ENCODE measurements around the gene DNAJB5.

The DNAJB5 gene

DNA sequence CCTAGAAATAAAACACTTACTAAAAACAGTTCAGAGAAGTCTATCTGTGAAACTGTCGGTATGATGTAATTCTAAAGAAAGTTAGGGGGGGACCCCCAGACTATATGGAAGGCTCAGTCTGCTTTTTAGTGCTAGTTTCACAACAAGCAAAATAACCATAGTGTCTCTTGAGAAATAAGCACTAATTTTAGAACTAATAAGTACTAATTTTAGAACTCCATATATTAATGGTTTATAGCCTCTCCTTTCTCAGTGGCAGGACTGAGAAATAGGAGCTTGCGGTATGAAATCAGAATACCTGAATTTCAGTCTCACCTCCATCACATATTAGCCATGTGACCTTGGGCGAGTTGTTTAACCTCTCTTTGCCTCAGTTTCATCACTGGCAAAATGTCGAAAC lies 32.9 kb upstream of the DNAJB5 start:
- H3K4me3 ChIP-seq (ENCODE audit: low read length): no peak overlapping the region
- peaks cover 9% of the 10 kb centered on the region; the same call in 1 of the 2 replicates for H3K4me1 ChIP-seq (ENCODE audit: low read length)
- no peaks in the 10 kb centered on the region for H3K36me3 ChIP-seq (replicated peaks; ENCODE audit: low read depth, low read length)
- H2AFZ ChIP-seq (ENCODE audit: low read depth, low read length): no peak overlapping the region
- no peaks in the 10 kb centered on the region for H4K20me1 ChIP-seq (ENCODE audit: insufficient read depth, low read length)
- H3K9ac ChIP-seq (ENCODE audit: low read length): no peak overlapping the region
- H3K9me3 ChIP-seq (ENCODE audit: insufficient read depth, low read length): no peaks in the 10 kb centered on the region
- H3K27ac ChIP-seq (ENCODE audit: low read length): no peak overlapping the region
- TF ChIP-seq EZH2phosphoT487 (IDR thresholded peaks at IDR 0.05; ENCODE audit: low read depth): no peak
- TF ChIP-seq, protein P1, sequence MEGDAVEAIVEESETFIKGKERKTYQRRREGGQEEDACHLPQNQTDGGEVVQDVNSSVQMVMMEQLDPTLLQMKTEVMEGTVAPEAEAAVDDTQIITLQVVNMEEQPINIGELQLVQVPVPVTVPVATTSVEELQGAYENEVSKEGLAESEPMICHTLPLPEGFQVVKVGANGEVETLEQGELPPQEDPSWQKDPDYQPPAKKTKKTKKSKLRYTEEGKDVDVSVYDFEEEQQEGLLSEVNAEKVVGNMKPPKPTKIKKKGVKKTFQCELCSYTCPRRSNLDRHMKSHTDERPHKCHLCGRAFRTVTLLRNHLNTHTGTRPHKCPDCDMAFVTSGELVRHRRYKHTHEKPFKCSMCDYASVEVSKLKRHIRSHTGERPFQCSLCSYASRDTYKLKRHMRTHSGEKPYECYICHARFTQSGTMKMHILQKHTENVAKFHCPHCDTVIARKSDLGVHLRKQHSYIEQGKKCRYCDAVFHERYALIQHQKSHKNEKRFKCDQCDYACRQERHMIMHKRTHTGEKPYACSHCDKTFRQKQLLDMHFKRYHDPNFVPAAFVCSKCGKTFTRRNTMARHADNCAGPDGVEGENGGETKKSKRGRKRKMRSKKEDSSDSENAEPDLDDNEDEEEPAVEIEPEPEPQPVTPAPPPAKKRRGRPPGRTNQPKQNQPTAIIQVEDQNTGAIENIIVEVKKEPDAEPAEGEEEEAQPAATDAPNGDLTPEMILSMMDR (IDR thresholded peaks at IDR 0.05; ENCODE audit: low read depth, low read length): no peak
- H3K79me2 ChIP-seq (ENCODE audit: low read length): no peaks in the 10 kb centered on the region
- H3K4me2 ChIP-seq (ENCODE audit: low read length): no peak overlapping the region
- H3K27me3 ChIP-seq (ENCODE audit: low read depth, low read length): peaks cover 70% of the 10 kb centered on the region

DNA sequence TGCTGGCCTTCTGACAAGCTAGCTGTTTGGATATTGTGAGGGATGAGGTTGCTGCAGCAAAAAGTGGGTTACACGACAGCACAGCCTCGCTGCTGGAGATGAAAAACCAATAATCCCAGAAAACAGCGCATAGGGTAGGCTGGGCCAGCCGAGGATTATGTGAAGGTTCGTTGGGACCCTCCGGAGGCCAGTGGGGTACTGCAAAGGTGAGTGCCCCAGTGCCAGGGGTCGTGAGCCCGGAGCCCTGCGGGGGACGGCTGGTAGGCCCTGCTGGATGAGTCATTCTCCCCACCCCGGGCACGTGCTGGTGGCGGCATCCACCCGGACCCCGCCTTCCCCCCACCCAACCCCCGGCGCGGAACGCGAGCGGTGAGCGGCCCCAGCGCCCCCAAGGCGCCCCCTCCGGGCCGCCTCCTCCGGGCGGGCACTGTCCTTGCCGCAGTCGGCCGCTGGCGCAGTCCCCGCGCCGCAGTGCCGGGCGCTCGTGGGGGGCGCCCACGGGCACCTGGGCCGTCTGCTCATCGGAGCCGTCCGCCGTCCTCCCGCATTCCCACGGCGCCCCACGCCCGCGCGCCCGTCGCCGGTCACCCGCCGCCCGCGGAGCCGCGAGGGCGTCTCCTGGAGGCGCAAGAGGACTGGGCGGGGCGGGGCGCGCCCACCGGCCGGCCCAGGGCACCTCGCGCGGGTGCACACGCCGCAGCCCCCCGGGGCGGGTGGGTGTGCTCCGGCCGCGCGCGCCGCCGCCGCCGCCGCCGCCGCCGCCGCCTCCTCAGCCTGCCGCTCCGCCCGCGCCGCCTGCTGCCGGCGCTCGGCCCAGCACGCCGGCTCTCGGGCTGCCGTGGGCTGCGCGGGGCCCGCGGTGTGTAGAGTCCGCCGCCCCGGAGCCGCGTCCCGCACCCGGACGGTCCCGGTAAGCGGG lies 31.8 kb upstream of the DNAJB5 start, which contains the start of gene PHF24:
TSS of gene PHF24 (plus strand) at position 794 of the 919 bp plus-strand sequence. CDS start 13,014 bp downstream, outside the sequence.
- no peaks in the 10 kb centered on the region for H3K36me3 ChIP-seq (replicated peaks; ENCODE audit: low read depth, low read length)
- H2AFZ ChIP-seq (ENCODE audit: low read depth, low read length): no peak within 1 kb of the TSS
- H3K27ac ChIP-seq (ENCODE audit: low read length): no peak within 1 kb of the TSS
- peak within 1 kb of the TSS; percentile 70 for H3K4me3 ChIP-seq (ENCODE audit: low read length)
- no peak within 1 kb of the TSS for H3K9ac ChIP-seq (ENCODE audit: low read length)
- no peaks in the 10 kb centered on the region for H4K20me1 ChIP-seq (ENCODE audit: insufficient read depth, low read length)
- peak within 1 kb of the TSS; percentile 64 for H3K4me2 ChIP-seq (ENCODE audit: low read length)
- peaks cover 9% of the 10 kb centered on the region; the same call in 1 of the 2 replicates for H3K4me1 ChIP-seq (ENCODE audit: low read length)
- H3K79me2 ChIP-seq (ENCODE audit: low read length): no peaks in the 10 kb centered on the region
- H3K27me3 ChIP-seq (ENCODE audit: low read depth, low read length): peaks cover 72% of the 10 kb centered on the region
- TF ChIP-seq, protein P1 (IDR thresholded peaks at IDR 0.05; ENCODE audit: low read depth, low read length): no peak
- no peak for TF ChIP-seq EZH2phosphoT487 (IDR thresholded peaks at IDR 0.05; ENCODE audit: low read depth)
- H3K9me3 ChIP-seq (ENCODE audit: insufficient read depth, low read length): no peaks in the 10 kb centered on the region

GRCh38 chr9:34958411-34958982 lies 31.0 kb upstream of the DNAJB5 start:
- Histone ChIP-seq H4K20me1 (ENCODE audit: insufficient read depth, low read length) (no peaks in the 10 kb centered on the region), H3K4me1 (ENCODE audit: low read length) (peaks cover 9% of the 10 kb centered on the region; the same call in 1 of the 2 replicates), H2AFZ (ENCODE audit: low read depth, low read length) (no peak overlapping the region), H3K9me3 (ENCODE audit: insufficient read depth, low read length) (no peaks in the 10 kb centered on the region), H3K4me2 (ENCODE audit: low read length) (peak overlapping the region; percentile 64), H3K9ac (ENCODE audit: low read length) (no peak overlapping the region), H3K27ac (ENCODE audit: low read length) (no peak overlapping the region), H3K79me2 (ENCODE audit: low read length) (no peaks in the 10 kb centered on the region), H3K36me3 (replicated peaks; ENCODE audit: low read depth, low read length) (no peaks in the 10 kb centered on the region), H3K4me3 (ENCODE audit: low read length) (peak overlapping the region; percentile 70), H3K27me3 (ENCODE audit: low read depth, low read length) (peaks cover 69% of the 10 kb centered on the region)
- TF ChIP-seq, protein P1 (IDR thresholded peaks at IDR 0.05; ENCODE audit: low read depth, low read length): no peak
- no peak for TF ChIP-seq EZH2phosphoT487 (IDR thresholded peaks at IDR 0.05; ENCODE audit: low read depth)

DNA sequence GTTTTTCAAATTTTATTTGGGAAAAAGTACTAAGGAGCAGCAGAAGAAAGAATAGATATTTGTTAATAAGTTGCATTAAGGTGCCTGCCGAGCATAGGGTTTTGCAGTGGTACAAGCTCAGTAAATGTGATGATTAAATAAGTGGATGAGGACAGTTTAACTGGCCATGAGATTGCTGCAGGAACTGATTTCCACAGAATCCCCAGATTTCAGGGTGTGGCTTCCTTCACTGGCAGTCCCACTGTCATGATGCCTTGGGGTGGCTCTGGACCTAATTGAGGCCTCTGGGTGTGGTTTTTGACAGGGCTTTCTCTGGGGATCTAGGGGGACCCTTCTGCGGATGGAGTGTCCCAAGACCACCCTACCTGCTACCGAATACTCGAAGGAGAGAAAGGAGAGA lies 30.1 kb upstream of the DNAJB5 start:
- Histone ChIP-seq H3K9me3 (ENCODE audit: insufficient read depth, low read length) (no peaks in the 10 kb centered on the region), H3K4me3 (ENCODE audit: low read length) (no peak overlapping the region), H3K9ac (ENCODE audit: low read length) (no peak overlapping the region), H3K27me3 (ENCODE audit: low read depth, low read length) (peaks cover 68% of the 10 kb centered on the region), H4K20me1 (ENCODE audit: insufficient read depth, low read length) (no peaks in the 10 kb centered on the region), H3K4me1 (ENCODE audit: low read length) (peaks cover 9% of the 10 kb centered on the region; the same call in 1 of the 2 replicates), H3K79me2 (ENCODE audit: low read length) (no peaks in the 10 kb centered on the region), H3K4me2 (ENCODE audit: low read length) (no peak overlapping the region), H2AFZ (ENCODE audit: low read depth, low read length) (no peak overlapping the region), H3K36me3 (replicated peaks; ENCODE audit: low read depth, low read length) (no peaks in the 10 kb centered on the region), H3K27ac (ENCODE audit: low read length) (no peak overlapping the region)
- TF ChIP-seq, protein P1 (IDR thresholded peaks at IDR 0.05; ENCODE audit: low read depth, low read length): no peak
- no peak for TF ChIP-seq EZH2phosphoT487 (IDR thresholded peaks at IDR 0.05; ENCODE audit: low read depth)
